ENCODE data around the gene BCL2L13.

BCL2L13 gene, protein sequence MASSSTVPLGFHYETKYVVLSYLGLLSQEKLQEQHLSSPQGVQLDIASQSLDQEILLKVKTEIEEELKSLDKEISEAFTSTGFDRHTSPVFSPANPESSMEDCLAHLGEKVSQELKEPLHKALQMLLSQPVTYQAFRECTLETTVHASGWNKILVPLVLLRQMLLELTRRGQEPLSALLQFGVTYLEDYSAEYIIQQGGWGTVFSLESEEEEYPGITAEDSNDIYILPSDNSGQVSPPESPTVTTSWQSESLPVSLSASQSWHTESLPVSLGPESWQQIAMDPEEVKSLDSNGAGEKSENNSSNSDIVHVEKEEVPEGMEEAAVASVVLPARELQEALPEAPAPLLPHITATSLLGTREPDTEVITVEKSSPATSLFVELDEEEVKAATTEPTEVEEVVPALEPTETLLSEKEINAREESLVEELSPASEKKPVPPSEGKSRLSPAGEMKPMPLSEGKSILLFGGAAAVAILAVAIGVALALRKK

DNA sequence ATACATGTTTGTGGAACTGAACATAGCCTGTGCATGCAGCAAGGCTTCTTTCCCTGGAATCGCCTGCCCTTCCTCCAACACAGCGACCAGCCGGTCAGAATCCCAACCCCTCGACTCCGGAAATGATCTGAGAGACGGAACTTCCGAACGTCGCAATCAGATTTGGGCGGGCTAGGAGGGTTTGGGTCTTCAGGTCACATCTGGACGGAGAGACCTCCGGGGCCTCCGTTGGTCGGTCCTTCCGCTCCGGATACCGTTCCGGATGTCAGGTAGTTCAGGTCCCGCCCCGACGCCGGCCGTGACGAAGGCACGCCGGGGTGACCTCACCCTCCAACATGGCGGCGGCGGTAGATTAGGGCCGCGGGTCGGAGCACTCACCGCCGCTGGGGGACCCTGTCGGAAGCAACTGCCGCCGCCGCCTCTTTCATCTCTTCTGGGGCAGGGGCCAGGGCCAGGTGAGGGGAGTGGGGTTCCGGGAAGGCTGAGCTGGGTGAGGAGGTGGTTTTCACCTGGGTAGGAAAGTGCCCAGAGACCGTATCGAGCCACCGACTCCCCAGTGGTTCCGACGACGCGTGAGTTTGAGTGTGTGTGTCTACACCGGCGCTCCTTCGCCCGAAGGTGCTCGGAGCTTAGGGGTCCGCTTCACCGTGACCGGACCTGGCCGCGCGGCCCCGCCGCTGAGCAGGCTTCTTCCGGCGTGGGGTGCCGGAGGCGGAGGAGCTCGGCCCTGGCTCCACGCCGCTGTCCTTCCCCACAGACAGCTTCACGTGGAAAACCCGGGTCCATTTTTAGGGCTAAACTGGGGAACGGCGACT is at the start of gene BCL2L13:
TSS of gene BCL2L13 (plus strand) at position 326 of the 815 bp plus-strand sequence. CDS start 16,955 bp downstream, outside the sequence.
- DNase-seq (ENCODE audit: low read depth in 2 of 2) = peak; percentile 83 to 84

DNA sequence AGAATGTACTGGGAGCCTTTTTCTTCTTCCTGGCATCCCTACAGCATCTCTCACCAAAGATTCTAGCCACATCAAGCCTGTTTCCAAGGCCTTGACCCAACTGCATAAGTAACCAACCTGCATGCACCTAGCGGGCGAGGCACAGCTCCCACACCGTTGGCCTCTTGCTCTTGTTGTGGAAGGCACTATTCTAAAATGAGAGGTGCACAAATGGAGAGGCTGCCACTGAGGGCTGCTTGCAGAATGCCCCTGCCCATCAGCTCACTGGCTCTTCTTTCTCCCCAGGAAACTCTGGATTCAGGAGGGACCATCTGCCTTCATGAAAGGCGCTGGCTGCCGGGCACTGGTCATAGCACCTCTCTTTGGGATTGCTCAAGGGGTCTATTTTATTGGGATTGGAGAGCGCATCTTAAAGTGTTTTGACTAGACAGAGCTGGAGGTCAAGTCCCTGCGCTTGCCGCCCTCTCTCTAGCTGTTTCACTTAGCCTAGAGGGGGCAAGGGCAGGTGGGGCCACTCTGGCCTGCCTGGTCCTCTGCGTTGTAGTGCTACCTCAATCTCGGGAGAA is 48.7 kb upstream of the BCL2L13 start:
- DNase-seq (ENCODE audit: low read depth in 2 of 2) = no peak

DNA sequence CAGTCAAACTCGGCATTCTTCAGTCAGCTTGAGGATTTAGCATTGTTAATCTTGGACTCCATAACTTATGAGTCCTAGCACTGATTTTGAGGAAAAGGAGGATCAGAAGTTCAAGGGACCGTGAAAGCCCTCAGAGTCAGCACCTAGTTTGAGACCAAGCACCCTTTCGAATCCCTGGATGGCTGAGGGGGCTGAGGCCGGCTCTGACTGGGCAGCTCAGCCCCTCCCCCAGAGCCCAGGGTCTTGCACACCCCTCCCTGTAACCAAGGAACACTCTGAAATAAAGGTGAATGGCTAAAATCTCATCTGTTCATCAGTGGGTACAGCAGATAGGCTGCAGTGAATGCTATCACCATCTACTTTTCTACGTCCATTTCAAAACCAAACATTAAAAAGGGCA is 48.0 kb upstream of the BCL2L13 start:
- DNase-seq (ENCODE audit: low read depth in 2 of 2) = no peak

DNA sequence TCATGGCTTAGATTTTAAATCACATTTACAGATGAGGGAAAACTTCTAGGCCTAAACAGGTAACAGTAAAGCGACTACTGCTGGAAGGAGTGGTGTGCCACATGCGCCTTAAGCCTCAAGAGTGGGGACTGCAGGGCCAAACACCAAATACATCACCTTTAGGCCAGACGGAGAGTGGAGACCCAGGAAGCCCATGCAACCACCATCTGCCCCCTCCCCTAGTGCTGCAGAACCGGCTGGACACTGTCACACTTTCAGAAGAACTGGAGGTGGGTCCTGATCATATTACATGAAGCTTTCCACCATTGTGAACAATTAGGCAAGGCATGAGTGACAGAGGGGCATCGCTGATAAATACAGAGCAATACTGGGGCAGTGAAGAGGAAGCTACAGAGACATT is 46.4 kb upstream of the BCL2L13 start:
- DNase-seq (ENCODE audit: low read depth in 2 of 2) = no peak

DNA sequence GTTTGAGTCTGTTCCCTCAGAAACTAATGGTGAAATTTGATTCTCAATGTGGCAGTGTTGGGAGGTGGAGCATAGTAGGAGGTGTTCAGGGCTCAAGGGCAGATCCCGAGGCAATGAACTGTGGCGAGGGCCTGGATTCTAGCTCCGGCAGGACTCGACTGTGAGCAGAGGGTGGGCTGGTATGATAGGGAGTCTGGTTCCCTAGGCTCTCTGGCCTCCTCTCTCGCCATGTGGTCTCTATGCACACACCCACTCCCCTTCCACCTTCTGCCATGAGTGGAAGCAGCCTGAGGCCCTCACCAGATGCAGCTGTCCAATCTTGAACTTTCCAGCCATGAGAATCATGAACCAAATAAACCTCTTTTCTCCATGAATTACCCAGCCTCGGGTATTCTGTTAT is 42.3 kb upstream of the BCL2L13 start:
- DNase-seq (ENCODE audit: low read depth in 2 of 2) = no peak

DNA sequence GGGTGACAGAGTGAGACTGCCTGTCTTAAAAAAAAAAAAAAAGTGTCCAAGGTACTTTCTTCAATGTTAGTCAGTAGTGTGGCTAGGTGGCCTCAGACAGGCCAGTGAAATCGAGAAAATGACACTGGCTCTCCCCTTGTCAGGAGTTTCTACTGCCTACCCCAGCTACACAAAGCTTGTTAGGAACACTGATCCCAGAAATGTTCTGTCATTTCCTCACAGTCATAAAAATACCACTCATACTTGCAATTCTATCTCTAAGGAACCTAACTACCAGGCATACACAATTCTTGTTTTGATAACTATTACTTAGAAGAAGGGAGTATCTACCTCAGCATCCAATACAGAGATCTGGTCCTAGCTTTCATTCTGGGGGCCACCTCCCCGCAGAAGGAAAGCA is 41.3 kb upstream of the BCL2L13 start:
- no peak for DNase-seq (ENCODE audit: low read depth in 2 of 2)

DNA sequence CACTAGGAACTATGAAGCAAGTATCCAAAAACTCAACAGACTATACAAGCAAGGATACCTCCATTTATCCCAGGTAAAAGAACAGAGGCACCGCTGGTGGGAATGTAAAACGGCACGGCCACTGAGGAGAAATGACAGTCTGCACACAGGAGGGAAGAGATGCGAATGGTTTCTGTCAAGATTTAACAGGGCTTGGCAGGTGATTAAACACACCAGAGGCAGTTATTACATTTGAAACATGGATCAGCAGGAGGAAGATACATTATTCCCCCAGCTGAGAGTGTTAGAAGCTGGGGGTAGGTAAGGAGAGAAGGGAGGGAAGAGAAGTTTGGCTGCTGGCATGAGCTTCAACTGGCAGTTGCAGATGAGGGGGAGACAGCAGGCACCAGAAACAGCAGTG is 40.2 kb upstream of the BCL2L13 start:
- no peak for DNase-seq (ENCODE audit: low read depth in 2 of 2)

DNA sequence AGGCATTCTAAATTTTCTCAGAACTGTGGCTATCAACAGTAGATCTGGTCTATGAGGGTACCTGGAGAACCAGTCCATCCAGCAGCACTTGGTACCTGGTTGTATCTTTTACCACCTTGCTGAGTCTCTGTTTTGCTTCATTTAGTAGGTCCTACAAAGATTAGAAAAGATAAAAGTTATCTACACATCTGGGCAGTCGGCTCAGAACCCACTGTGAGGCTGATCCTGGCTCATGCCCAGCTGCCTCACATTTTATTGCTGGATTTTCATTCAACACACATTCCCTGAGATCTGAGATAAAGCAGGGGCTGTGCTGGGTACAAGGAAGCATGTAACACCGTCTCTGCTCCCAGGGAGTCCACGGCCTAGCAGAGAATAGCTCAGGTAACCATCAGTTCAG is 37.5 kb upstream of the BCL2L13 start:
- no peak for DNase-seq (ENCODE audit: low read depth in 2 of 2)

DNA sequence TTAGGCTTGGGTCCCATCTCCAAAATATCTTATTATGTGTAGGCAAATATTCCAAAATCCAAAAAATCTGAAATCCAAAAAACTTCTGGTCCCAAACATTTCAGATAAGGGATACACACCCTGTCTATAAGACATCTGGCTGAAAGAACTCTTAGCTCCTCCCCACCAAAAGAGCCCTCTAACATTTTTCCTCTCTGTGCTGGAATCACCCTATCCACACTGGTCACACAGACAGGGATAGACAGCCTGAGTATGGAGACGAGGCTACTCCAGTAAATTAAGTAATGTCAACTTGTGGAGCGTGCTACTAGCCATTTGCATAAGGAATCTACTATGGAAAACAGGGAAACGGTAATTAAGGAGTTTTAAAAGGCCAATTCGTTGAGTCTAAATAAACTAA is 34.9 kb upstream of the BCL2L13 start:
- no peak for DNase-seq (ENCODE audit: low read depth in 2 of 2)

DNA sequence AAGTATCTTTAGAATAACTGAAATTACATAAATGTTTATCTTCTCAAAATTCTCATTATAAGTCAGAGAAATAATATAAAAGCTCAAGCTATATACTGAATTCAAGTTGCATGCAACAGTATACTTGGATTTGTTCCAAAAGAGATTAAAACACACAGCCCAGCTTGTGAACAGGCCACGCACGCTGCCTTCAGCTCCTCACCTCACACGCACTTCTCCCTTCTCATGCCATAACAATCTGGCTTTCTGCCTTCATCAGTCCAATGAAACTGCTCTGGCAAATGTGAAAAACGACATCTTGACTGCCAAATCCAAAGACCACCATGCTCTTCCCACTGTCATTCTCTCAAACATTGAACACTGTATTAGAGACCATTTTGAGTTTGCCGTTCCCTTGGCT is 32.1 kb upstream of the BCL2L13 start:
- DNase-seq (ENCODE audit: low read depth in 2 of 2) = no peak

DNA sequence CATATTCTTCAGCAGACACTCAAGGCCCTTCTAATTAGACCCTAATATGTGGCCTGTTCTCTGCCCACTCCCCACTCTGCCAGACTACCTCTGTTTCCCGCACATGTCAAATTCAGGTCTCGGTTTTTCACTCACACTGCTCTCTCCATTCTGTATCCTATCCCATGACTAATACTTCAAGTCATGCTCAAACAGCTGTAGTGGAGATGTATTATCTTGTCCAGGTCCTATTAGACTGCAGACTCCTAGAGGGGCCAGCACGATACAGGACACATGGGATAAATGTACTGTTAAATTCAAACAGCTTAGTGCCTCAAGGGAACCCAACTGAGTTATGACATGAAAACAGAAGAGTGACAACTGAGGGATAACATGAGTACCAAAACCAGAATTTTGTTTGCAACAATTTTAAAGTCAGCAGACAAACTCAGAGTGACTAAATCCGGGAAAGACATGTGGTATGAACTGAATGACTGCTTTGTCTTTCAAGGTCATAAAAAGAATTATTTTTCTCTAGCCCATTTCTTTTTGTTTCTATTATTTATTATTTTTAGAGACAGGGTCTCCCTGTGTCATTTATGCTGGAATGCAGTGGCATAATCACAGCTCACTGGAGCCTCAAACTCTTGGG is 30.6 kb upstream of the BCL2L13 start:
- no peak for DNase-seq (ENCODE audit: low read depth in 2 of 2)

DNA sequence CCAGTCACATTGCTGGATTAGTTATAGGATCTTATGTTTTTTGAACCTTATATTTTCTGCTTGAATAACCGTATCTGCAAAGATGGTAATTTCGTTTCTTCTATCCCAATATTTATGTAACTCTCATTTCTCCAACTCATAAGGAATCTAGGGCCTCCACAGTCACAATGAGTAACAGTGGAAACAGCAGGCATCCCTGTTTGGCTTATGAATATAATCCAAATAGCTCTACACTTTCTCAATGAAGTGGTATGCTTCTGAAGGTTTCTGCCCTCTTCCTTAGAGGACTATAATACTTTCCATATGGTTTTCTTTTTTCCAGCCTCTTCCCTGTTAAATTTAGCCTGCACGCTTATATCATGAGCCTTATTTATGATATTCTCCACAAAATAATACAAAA is 26.5 kb upstream of the BCL2L13 start:
- DNase-seq (ENCODE audit: low read depth in 2 of 2) = no peak

DNA sequence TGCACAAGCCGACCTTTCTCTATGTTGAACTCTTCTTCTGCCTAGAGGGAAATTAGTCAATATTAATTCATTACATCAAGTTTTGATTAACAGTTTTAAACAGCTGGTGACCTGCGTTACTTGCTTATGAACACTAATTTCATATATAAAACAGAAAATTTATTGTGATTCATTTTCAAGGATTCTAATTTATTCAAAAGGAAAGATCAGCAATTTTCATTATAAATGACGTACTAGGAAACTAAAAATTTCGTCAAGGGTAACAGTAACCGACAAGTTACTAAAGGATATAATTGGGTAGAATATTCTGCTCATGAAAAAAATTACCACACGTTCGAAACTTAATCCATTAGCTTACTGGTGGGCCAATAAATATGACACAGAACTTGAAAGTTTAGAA is 25.3 kb upstream of the BCL2L13 start:
- no peak for DNase-seq (ENCODE audit: low read depth in 2 of 2)

DNA sequence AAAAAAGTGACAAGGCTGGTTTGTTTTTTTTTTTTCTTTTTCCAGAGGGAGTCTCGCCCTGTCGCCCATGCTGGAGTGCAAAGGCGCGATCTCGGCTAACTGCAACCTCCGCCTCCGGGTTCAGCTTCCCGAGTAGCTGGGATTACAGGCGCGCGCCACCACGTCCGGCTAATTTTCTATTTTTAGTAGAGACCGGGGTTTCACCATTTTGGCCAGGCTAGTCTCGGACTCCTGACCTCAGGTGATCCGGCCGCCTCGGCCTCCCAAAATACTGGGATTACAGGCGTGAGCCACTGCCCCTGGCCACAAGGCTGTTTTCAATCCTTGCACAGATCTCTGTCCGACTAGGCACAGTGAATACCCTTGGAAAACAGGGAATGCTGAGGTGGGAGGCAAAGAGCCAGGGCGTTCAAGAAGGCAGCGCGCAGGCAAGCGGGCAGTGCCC is 10.6 kb upstream of the BCL2L13 start:
- DNase-seq (ENCODE audit: low read depth in 2 of 2) = no peak

DNA sequence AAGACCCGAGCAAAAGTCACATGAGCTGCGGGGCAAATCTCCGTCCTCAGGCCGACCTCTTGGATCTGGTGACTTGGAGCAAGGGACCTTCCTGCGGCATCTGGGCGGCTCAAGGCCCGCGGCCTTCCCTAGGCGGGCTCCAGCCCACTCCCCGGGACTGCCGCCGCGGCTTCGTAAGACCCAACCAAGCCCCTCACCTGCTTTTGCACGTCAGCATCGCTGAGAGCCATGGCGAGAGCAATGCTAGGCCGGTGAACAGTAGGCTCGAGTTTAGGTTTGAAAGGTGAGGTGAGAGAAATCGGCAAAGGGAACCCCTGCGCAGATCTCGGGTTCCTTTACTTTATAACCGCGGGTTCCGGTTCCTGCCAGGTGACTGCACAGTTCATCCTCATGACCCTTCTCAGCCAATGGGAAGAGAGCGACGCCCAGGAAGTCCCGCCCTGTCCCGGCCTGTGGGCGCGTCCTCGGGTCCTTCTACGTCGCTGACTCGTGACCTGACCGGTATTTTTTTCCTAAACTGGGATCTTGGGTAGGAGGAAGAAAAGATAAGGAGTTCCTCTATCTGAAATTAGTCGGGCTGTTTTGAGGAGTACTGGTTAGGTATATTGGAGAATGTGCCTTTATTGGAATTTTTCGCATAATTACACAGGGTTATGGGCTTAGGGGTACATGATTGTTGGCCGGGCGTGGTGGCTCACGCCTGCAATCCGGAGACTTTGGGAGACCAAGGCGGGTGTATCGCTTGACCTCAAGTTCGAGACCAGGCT is 10.0 kb upstream of the BCL2L13 start, which contains the start of gene ATP6V1E1:
TSS of gene ATP6V1E1 (minus strand) at position 344 of the 767 bp plus-strand sequence. CDS start at position 230, 114 bp downstream.
- DNase-seq (ENCODE audit: low read depth in 2 of 2) = peak; percentile 91 to 93

DNA sequence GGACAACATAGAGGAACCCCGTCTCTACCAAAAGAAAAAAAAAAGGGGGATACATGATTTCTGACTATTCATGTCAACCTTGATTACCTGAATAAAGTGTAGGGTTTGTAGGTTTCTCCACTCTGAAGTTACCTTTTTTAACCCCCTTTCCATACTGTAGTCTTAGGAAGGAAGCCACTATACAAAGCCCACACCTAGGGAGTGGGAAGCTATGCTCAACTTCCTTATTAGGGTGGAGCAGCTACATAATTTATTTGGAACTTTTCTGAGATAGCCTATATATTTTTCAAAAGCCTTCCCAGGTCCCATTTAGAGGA is 9.4 kb upstream of the BCL2L13 start:
- DNase-seq (ENCODE audit: low read depth in 2 of 2) = no peak

DNA sequence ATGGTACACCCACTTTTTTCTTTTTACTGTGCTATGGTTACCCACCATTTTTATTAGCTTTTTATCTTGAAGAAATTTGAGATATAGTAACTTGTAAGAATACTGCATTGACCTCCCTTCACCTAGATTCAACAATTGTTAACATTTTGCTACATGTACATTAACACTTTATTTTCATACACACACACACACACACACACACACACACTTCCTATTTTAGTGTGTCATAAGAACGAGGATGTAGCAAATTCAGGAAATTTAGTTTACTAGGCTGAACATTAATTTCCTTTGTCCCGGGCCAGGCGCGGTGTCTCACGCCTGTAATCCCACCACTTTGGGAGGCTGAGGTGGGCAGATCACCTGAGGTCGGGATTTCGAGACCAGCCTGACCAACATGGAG is 8.9 kb upstream of the BCL2L13 start:
- no peak for DNase-seq (ENCODE audit: low read depth in 2 of 2)

DNA sequence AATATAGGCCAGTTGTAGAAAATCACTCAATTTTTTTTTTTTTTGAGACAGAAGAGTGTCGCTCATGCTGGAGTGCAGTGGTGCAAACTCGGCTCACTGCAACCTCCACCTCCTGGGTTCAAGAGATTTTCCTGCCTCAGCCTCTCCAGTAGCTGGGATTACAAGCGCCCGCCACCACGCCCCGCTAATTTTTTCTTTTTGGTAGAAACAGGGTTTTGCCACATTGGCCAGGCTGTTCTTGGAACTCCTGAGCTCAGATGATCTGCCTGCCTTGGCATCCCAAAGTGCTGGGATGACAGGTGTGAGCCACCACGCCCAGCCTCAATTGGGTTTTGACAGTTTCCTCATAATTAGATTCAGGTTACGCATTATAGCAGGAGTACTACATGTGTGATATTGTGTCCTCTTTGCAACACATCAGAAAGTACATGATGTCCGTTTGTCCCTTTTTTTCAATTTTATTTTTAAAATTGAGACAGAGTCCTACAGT is 7.4 kb upstream of the BCL2L13 start:
- no peak for DNase-seq (ENCODE audit: low read depth in 2 of 2)

DNA sequence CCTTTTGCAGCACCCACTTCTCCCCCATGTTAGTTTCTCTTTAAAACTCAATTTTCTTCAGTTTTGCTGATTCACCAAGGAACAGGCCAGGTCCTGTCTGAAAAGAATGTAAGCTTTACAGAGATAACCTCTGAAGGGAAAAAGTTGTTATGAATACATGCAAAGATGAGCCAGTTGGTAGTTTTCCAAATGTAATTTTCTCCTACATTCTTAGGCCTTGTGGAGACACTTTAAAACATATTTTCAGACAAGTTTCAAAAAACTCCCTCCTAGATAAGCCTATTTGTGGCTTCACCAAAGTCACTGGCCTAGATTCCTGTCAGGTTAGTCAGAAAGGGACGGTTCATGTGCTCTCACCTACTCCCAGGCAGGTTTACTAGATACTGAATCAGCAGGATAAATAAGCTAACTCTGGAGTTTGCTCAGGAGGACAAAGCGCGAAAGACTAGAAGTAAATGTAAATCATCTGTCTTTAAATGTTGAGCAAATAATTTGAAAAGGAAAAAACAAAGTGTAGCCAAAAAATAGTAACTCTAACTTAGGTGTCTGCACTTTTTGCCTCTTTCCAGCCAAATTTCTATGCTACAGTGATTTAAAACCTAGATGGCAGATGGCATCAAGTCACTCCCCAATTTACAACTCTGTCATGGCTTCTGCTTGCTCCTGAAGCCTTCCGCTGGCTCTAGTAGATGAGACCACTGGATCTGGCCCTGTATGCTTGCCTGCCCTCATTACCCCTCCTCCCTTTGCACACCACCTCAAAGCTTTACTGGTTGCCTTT is 5.2 kb upstream of the BCL2L13 start:
- no peak for DNase-seq (ENCODE audit: low read depth in 2 of 2)

DNA sequence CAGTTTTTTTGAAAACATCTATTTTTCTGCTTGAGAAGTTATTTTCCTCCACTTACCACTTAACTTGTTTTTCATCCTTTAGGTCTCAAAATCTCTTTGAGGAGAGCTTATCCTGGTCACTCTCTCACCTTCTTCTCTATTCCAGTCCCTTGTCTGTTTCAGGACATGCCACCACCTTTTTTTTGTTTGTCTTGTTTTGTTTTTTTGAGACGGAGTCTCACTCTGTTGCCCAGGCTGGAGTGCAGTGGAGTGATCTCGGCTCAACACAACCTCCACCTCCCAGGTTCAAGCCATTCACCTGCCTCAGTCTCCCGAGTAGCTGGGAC is 4.6 kb upstream of the BCL2L13 start:
- no peak for DNase-seq (ENCODE audit: low read depth in 2 of 2)

All from stimulated activated CD4-positive, alpha-beta T cell treated with anti-CD3 and anti-CD28 coated beads, Interleukin-12 subunit alpha, Interleukin-12 subunit beta, amount 100 ng/mL, for 24 hours (primary cell).